ENCODE data around the gene POLR1E.

DNA sequence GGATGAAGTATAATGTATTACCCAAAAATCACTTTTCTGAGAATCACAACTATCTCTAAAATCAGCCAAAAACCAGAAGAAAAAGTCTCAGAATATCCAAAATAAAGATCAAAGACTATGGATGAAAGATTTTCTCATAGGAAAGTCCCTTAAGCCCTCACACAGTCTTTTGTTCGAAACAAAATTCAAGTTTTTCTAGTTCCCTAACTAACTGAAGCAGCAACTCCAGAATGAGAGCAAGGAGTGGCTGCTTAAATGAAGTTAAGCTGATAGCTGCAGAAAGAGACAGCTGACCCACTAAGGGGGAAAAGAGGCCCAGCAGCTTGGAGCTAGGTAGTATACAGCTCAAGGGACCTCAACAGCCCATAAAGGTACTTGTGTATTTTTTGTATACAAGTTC, 28.9 kb upstream of the POLR1E start:
- TF ChIP-seq GABPA (IDR thresholded peaks at IDR 0.05; ENCODE audit: borderline replicate concordance, insufficient read depth, low read length) (no peak), MAFK (IDR thresholded peaks at IDR 0.05; ENCODE audit: low read depth, low read length) (no peak), SP1 (IDR thresholded peaks at IDR 0.05; ENCODE audit: low read depth, low read length) (no peak), KDM5A (IDR thresholded peaks at IDR 0.05; ENCODE audit: low read length) (no peak), PHF8 (conservative IDR thresholded peaks at IDR 0.05; ENCODE audit: low read depth, low read length) (no peak), CTCF (IDR thresholded peaks at IDR 0.05; ENCODE audit: control extremely low read depth in 1 of 3, insufficient read depth in 1 of 3, low read depth in 1 of 3, low read length in 3 of 3) (no peak), POLR2AphosphoS5 (IDR thresholded peaks at IDR 0.05; ENCODE audit: low read depth, low read length) (no peak), EZH2 (IDR thresholded peaks at IDR 0.05; ENCODE audit: low read depth, low read length, severe bottlenecking) (no peak), JUN (IDR thresholded peaks at IDR 0.05; ENCODE audit: low read depth, low read length) (no peak), ATF2 (IDR thresholded peaks at IDR 0.05; ENCODE audit: low read length) (no peak), POLR2A (IDR thresholded peaks at IDR 0.05; ENCODE audit: control extremely low read depth in 1 of 2, low read depth in 2 of 2, low read length in 2 of 2) (no peak), RAD21 (IDR thresholded peaks at IDR 0.05 in 1 of 2, conservative IDR thresholded peaks at IDR 0.05 in 1 of 2; ENCODE audit: low read depth in 2 of 2, low read length in 2 of 2) (no peak)
- TF ChIP-seq, protein P1, sequence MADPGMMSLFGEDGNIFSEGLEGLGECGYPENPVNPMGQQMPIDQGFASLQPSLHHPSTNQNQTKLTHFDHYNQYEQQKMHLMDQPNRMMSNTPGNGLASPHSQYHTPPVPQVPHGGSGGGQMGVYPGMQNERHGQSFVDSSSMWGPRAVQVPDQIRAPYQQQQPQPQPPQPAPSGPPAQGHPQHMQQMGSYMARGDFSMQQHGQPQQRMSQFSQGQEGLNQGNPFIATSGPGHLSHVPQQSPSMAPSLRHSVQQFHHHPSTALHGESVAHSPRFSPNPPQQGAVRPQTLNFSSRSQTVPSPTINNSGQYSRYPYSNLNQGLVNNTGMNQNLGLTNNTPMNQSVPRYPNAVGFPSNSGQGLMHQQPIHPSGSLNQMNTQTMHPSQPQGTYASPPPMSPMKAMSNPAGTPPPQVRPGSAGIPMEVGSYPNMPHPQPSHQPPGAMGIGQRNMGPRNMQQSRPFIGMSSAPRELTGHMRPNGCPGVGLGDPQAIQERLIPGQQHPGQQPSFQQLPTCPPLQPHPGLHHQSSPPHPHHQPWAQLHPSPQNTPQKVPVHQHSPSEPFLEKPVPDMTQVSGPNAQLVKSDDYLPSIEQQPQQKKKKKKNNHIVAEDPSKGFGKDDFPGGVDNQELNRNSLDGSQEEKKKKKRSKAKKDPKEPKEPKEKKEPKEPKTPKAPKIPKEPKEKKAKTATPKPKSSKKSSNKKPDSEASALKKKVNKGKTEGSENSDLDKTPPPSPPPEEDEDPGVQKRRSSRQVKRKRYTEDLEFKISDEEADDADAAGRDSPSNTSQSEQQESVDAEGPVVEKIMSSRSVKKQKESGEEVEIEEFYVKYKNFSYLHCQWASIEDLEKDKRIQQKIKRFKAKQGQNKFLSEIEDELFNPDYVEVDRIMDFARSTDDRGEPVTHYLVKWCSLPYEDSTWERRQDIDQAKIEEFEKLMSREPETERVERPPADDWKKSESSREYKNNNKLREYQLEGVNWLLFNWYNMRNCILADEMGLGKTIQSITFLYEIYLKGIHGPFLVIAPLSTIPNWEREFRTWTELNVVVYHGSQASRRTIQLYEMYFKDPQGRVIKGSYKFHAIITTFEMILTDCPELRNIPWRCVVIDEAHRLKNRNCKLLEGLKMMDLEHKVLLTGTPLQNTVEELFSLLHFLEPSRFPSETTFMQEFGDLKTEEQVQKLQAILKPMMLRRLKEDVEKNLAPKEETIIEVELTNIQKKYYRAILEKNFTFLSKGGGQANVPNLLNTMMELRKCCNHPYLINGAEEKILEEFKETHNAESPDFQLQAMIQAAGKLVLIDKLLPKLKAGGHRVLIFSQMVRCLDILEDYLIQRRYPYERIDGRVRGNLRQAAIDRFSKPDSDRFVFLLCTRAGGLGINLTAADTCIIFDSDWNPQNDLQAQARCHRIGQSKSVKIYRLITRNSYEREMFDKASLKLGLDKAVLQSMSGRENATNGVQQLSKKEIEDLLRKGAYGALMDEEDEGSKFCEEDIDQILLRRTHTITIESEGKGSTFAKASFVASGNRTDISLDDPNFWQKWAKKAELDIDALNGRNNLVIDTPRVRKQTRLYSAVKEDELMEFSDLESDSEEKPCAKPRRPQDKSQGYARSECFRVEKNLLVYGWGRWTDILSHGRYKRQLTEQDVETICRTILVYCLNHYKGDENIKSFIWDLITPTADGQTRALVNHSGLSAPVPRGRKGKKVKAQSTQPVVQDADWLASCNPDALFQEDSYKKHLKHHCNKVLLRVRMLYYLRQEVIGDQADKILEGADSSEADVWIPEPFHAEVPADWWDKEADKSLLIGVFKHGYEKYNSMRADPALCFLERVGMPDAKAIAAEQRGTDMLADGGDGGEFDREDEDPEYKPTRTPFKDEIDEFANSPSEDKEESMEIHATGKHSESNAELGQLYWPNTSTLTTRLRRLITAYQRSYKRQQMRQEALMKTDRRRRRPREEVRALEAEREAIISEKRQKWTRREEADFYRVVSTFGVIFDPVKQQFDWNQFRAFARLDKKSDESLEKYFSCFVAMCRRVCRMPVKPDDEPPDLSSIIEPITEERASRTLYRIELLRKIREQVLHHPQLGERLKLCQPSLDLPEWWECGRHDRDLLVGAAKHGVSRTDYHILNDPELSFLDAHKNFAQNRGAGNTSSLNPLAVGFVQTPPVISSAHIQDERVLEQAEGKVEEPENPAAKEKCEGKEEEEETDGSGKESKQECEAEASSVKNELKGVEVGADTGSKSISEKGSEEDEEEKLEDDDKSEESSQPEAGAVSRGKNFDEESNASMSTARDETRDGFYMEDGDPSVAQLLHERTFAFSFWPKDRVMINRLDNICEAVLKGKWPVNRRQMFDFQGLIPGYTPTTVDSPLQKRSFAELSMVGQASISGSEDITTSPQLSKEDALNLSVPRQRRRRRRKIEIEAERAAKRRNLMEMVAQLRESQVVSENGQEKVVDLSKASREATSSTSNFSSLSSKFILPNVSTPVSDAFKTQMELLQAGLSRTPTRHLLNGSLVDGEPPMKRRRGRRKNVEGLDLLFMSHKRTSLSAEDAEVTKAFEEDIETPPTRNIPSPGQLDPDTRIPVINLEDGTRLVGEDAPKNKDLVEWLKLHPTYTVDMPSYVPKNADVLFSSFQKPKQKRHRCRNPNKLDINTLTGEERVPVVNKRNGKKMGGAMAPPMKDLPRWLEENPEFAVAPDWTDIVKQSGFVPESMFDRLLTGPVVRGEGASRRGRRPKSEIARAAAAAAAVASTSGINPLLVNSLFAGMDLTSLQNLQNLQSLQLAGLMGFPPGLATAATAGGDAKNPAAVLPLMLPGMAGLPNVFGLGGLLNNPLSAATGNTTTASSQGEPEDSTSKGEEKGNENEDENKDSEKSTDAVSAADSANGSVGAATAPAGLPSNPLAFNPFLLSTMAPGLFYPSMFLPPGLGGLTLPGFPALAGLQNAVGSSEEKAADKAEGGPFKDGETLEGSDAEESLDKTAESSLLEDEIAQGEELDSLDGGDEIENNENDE (IDR thresholded peaks at IDR 0.05; ENCODE audit: insufficient replicate concordance, low read length): no peak

Measured in H1 (cell line).